ENCODE measurements around the gene ELMO3. TPM values are rescaled to one million over a fixed set of nuclear protein-coding genes. Genes with fewer than 3 reads are reported as not detected.

The ELMO3 gene
- total and polyA plus RNA-seq, 2 of the 13 experiments (the other 11 are each of a cell fraction or from before 2014, with no cell fraction given) = 2.6 to 4.0 TPM

DNA sequence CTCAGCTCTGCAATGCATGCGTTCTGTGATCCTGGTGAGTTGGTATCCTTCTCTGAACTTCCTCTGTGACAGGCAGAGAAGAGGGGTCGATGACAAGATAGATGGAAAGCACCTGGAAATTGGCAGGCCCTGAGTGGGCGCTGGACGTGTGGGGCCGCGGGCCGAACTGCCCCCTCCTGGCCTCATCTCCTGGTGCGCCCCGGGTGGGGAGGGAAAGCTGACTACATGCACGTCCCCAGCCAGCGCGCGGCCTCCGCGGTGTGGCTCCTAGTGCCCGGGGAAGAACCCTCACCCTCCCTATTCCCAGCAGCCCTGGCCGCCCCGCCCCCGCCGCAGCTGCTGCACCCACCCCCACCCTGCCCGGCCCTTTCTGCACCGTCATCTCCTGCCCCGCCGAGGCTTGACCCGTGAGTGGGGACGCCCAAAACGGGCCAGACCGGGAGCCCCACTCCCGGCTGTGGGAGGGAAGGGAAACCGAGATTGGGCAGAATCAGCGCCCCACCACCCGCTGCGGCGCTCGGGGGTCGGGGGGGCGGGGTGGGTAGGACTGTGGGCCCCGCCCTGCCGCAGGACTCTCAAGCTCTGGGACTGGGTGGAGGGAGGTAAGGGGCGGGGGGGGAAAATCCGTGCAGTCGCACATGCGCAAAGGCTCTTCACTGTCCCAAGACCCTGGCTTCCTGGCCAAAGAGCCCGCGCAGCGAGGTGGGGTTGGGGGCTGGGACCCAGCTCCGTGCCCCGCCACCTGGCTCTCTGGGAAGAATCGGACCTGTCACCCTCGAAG lies 28.6 kb upstream of the ELMO3 start, which contains the start of gene NOL3 (continued):
- TF ChIP-seq ZNF263 (CRISPR knock-in tag; IDR thresholded peaks at IDR 0.05) (no peak), KDM5B (CRISPR knock-in tag; IDR thresholded peaks at IDR 0.05; ENCODE audit: borderline replicate concordance) (peak; percentile 60; the same call in 1 of the 2 replicates), ELF1 (CRISPR knock-in tag; IDR thresholded peaks at IDR 0.05) (0 out of 2 replicates have a peak, but pooled peaks have one; percentile 34), SALL2 (CRISPR knock-in tag; IDR thresholded peaks at IDR 0.05) (no peak), GMEB1 (CRISPR knock-in tag; IDR thresholded peaks at IDR 0.05; ENCODE audit: borderline replicate concordance) (no peak; the same call in 1 of the 2 replicates), ZNF607 (CRISPR knock-in tag; IDR thresholded peaks at IDR 0.05; ENCODE audit: borderline replicate concordance) (peak; percentile 60), FOSL1 (CRISPR knock-in tag; IDR thresholded peaks at IDR 0.05; ENCODE audit: borderline replicate concordance) (no peak), JARID2 (CRISPR knock-in tag; IDR thresholded peaks at IDR 0.05; ENCODE audit: insufficient replicate concordance) (no peak), TFE3 (CRISPR knock-in tag; IDR thresholded peaks at IDR 0.05) (0 out of 2 replicates have a peak, but pooled peaks have one; percentile 38), HMG20A (CRISPR knock-in tag; IDR thresholded peaks at IDR 0.05; ENCODE audit: borderline replicate concordance) (no peak), DNMT1 (CRISPR knock-in tag; IDR thresholded peaks at IDR 0.05) (peak; percentile 36; the same call in 1 of the 2 replicates), TCF7 (IDR thresholded peaks at IDR 0.05; ENCODE audit: low read depth) (peak; percentile 1; the same call in 1 of the 2 replicates), THAP11 (CRISPR knock-in tag; IDR thresholded peaks at IDR 0.05) (peak; percentile 8; the same call in 1 of the 2 replicates), MAFK (conservative IDR thresholded peaks at IDR 0.05 in 1 of 2, IDR thresholded peaks at IDR 0.05 in 1 of 2; ENCODE audit: low read length in 2 of 2) (0 out of 4 replicates have a peak, but pooled peaks of 1 of the 2 experiments have one; percentile 27), FOXK1 (CRISPR knock-in tag; IDR thresholded peaks at IDR 0.05; ENCODE audit: borderline replicate concordance, low read depth) (0 out of 2 replicates have a peak, but pooled peaks have one; percentile 25), CREB3 (CRISPR knock-in tag; IDR thresholded peaks at IDR 0.05) (no peak), POLR2AphosphoS2 (IDR thresholded peaks at IDR 0.05; ENCODE audit: low read depth, low read length) (no peak), IKZF1 (IDR thresholded peaks at IDR 0.05) (no peak), ZSCAN22 (CRISPR knock-in tag; IDR thresholded peaks at IDR 0.05) (no peak)
- TF ChIP-seq, protein P1, sequence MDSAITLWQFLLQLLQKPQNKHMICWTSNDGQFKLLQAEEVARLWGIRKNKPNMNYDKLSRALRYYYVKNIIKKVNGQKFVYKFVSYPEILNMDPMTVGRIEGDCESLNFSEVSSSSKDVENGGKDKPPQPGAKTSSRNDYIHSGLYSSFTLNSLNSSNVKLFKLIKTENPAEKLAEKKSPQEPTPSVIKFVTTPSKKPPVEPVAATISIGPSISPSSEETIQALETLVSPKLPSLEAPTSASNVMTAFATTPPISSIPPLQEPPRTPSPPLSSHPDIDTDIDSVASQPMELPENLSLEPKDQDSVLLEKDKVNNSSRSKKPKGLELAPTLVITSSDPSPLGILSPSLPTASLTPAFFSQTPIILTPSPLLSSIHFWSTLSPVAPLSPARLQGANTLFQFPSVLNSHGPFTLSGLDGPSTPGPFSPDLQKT (CRISPR knock-in tag; IDR thresholded peaks at IDR 0.05; ENCODE audit: borderline replicate concordance) = no peak
- TF ChIP-seq, protein P2, sequence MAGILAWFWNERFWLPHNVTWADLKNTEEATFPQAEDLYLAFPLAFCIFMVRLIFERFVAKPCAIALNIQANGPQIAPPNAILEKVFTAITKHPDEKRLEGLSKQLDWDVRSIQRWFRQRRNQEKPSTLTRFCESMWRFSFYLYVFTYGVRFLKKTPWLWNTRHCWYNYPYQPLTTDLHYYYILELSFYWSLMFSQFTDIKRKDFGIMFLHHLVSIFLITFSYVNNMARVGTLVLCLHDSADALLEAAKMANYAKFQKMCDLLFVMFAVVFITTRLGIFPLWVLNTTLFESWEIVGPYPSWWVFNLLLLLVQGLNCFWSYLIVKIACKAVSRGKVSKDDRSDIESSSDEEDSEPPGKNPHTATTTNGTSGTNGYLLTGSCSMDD (CRISPR knock-in tag; IDR thresholded peaks at IDR 0.05) = no peak
- TF ChIP-seq, protein P3, sequence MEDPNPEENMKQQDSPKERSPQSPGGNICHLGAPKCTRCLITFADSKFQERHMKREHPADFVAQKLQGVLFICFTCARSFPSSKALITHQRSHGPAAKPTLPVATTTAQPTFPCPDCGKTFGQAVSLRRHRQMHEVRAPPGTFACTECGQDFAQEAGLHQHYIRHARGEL (CRISPR knock-in tag; IDR thresholded peaks at IDR 0.05) = no peak

All from HepG2 (cell line).